GM19099 (cell line): ENCODE results near the gene MAP2K5.

ENCODE experiments used
- POLR2A ChIP-seq: IDR thresholded peaks from 3 replicates; pipeline ENCODE4 v1.6.1; 2011; ENCODE audit warnings: low read depth; ENCODE audit not compliant: insufficient read length; ENCODE audit errors: extremely low read depth

MAP2K5 gene

DNA sequence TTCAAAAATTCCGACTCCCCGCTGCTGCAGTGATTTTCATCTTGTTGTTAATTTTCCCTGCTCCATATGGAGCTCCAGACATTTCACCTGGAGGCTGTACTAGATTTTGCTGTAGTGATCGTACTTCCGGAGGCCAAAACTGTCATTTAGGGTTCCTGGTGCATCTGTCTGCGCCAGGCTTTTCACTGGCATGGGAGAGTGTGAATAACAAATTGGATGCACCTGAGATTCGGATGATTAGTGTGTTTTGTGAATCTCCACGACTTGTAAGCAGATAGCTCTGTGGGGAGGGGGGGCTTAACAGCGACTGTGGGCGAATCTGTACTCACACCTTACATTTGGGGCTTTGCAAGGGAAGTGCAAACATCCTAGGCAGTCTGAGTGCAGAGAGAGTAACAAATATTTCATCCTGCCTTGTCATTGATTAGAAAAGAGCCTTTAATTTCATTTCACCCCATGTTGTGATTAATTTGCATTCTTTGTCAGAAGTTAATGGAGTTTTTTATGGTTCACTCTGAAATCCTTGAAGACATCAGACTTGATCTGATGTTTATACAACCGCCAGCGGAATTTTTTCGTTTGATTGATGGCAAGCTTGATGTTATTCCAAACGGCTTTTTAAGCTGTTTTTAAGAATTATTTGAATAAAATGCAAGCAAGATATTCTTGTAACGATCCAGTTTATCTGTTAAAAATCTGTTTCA is 190.3 kb downstream of the MAP2K5 start:
- no peak for TF ChIP-seq POLR2A

GRCh38 chr15:67735896-67736295 is 193.4 kb downstream of the MAP2K5 start:
- no peak for TF ChIP-seq POLR2A

DNA sequence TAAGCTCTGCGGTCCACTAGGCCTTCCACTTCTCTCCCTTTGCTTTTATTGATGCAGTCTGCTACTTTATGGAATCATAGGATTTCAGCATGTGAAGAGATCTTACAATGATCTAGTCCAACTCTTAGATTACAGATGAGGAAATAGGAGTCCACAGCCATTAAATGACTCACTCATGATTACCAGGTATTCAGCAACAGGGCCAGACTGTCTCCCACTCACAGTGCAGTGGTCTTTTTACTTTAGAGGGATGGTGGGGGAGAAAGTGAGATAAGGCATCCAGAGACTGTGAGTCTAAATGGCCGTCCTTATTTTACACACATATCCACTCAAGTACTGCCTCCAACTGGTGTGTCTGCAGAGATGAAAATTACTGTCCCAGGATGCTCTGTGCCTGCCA is 194.3 kb downstream of the MAP2K5 start:
- no peak for TF ChIP-seq POLR2A

- TF ChIP-seq POLR2A, result no peak
Observed at GRCh38 chr15:67738056-67738455, 195.6 kb downstream of the MAP2K5 start.

DNA sequence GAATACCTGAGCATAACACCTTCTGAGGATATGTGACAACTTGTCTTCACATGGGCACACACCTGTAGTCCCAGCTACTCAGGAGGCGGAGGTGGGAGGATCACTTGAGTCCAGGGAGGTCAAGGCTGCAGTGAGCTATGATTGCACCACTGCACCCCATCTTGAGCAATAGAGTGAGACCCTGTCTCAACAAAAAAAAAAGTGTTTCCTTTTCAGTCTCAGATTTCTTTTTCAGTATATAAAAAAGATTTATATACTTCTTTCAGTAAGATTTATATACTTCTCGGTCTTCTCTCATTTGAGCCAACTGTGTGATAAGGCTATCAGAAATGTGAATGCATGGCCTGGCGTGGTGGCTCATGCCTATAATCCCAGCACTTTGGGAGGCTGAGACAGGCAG is 197.9 kb downstream of the MAP2K5 start:
- no peak for TF ChIP-seq POLR2A

DNA sequence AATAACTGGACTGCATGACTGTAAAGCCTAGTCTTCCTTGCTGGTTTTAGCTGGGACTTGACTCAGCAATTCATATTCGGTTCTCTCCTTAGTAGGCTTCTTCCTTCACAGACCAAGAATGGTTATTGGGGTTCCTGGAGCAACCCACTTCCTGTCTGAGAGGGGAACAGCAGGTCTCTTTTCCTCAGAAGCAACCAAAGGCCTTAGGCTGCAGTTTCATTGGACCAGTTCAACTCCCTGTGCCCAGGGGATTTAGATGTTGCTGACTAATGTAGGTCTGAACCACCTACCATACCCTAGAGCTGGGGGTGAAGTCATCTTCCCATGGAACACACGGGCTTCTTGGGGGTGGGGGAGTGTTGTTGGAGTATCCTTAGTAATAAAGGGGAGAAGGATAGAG is 198.8 kb downstream of the MAP2K5 start:
- no peak for TF ChIP-seq POLR2A

DNA sequence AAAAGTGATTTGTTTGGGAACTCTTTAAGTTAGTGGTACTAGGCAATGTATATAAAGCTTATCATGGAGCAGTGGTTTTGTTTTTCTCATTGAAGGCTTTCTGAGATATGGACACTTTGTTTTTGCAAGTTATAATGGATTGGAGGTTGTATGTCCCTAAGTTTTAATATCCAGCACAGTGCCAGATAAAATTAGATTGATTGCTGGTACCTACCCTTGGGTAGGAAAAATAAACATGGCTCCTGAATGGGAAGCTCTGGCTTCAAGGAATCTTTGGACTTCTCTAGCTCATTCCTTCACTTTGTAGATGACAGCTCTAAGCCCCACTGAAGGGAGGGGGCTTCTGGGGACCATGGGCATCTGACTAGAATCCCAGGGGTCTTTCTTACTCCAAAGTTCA is 201.1 kb downstream of the MAP2K5 start:
- TF ChIP-seq POLR2A, result no peak

DNA sequence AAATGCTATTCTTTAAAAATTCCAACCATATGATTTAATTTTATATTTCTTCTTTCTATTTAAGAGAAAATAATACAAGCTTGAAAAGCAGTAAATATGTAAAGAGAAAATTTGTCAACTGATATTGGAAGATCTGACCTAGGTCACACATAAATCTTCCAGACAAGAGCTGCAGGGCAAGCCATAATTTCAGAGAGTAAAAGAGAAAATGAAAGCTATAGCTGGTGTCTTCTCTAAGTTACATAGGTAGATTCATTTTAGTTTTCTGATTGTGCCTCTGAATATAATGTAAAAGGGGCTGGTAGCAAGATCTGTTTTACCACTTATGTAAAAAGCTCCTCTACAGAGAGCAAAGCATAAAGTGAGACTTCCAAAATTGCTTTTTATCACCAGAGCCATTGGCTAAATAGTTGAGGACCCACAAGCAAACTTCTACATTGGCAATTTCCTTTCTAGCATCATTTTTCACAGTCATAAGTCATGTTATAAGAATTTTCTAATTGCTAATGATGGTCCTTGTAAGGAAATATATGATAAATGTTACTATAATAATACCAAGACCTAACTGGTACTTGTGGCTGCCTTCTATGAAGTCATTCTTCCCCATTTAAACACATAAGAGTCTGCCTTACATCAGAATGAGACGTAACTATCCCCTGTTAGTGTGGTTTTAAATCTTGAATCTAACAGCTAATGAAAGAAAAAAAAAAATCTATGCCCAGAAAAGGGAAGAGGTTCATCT is 202.0 kb downstream of the MAP2K5 start:
- no peak for TF ChIP-seq POLR2A

DNA sequence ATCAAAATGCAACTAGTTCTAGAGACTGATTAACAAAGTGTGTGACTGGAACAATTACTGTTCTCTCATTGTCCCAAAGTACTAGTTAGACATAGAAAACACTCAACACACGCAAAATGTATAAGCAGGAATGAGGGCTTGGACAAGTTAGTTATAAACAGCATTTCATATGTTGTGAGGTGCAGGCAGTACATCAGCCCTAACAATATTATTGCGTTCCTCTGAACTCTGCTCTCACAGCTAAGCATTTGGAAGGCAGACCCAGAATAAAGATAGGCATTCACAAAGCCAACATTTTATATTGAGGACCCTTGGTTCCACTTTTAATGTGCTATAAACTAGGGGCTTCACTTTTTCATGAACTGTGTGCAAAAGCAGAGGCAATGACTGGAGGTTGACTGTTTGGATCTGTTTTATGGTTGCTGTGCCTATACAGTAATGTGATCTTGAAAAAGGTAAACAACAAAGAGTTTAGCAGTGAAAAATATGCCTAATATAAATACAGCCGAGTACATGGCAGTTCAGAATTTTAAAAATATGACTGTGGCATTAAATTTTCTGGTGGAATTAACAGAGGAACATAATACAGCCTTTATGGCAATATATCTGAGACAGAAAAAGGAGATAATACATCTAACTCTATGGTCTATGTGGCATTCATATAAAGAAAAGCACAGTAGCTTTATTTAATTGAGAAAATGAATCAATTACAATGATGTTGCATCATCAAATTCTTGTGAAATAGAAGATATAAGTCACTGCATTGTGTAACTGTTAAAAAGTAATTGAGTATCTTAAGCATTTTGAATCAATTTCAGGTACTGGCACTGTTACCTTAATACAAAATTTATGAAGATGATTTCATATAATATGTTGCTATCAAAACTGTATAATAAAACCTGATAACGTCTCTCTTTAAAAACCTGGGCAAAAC is 202.8 kb downstream of the MAP2K5 start:
- TF ChIP-seq POLR2A, result no peak

GRCh38 chr15:67746022-67746421 is 203.5 kb downstream of the MAP2K5 start:
- no peak for TF ChIP-seq POLR2A

DNA sequence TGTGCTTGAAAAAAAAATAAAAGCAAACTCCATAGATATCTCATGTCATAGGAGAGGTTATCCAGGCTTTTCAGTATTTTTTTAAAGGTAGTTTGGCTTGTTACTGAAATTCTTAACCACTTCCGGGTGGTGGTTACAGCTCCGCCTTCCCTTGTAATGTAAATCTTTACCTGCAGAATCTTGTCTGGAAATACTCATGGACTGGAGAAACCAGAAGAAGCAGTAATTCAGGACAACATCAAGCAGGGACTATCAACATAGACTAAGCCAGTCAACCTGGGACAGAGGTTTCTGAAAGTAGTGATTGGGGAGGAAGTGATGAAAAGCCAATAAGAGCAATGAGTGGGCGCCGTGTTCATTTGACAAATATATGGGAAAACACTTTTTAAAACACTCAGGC is 203.9 kb downstream of the MAP2K5 start:
- no peak for TF ChIP-seq POLR2A

GRCh38 chr15:67747921-67748320 is 205.4 kb downstream of the MAP2K5 start:
- no peak for TF ChIP-seq POLR2A

GRCh38 chr15:67750371-67750770 is 207.9 kb downstream of the MAP2K5 start:
- no peak for TF ChIP-seq POLR2A

GRCh38 chr15:67753891-67754290 is 211.4 kb downstream of the MAP2K5 start:
- TF ChIP-seq POLR2A, result no peak

GRCh38 chr15:67755264-67755663 is 212.8 kb downstream of the MAP2K5 start:
- TF ChIP-seq POLR2A, result no peak
